GM10248 (cell line): ENCODE results near the gene KCND1.

Experiments
- CTCF ChIA-PET: fragments of 300-600 bp; sonication (Branson Sonifier 250); formaldehyde crosslinking; extraction: SDS; loops from one replicate; lab custom pipeline; 2021; ENCODE audit warnings: antibody characterized with exemption; lab: Yijun Ruan, JAX
- POLR2A ChIA-PET: fragments of 350-650 bp; sonication (Branson Sonifier 250); formaldehyde crosslinking; extraction: SDS; loops from one replicate; lab custom pipeline; 2020; ENCODE audit warnings: antibody characterized with exemption; lab: Yijun Ruan, JAX
- DNase-seq: peaks from one replicate; pipeline ENCODE4 v3.0.0; 2012; ENCODE audit errors: extremely low spot score
- TF ChIP-seq, protein P1 (sequence below): IDR thresholded peaks from 2 replicates; pipeline ENCODE4 v1.5.1; 2012; ENCODE audit warnings: mild to moderate bottlenecking, low read depth; ENCODE audit errors: extremely low read depth, missing control alignments, control extremely low read depth

KCND1 gene

DNA sequence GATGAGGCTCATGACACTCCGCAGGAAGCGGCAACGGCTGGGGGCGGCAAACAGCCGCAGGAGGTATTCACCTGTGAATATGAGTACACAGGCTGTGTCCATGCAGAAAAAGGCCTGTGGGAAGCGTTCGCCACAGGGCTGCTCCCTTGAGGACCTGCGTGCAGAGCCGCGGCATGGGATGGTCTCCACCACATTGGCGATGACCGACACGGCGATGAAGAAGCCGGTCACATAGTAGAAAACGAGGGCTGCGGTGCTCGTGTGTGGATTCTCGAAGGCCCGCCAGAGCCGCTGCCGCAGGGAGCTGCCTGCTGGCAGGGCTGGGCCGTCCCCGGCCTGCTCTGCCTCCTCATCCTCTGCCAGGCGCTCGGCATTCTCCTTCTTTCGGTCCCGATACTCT, 2.2 kb downstream of the KCND1 start:
- POLR2A ChIA-PET = no interaction called here
- TF ChIP-seq, protein P1, sequence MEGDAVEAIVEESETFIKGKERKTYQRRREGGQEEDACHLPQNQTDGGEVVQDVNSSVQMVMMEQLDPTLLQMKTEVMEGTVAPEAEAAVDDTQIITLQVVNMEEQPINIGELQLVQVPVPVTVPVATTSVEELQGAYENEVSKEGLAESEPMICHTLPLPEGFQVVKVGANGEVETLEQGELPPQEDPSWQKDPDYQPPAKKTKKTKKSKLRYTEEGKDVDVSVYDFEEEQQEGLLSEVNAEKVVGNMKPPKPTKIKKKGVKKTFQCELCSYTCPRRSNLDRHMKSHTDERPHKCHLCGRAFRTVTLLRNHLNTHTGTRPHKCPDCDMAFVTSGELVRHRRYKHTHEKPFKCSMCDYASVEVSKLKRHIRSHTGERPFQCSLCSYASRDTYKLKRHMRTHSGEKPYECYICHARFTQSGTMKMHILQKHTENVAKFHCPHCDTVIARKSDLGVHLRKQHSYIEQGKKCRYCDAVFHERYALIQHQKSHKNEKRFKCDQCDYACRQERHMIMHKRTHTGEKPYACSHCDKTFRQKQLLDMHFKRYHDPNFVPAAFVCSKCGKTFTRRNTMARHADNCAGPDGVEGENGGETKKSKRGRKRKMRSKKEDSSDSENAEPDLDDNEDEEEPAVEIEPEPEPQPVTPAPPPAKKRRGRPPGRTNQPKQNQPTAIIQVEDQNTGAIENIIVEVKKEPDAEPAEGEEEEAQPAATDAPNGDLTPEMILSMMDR = no peak
- CTCF ChIA-PET = interaction anchor here (0.9 to 1.9 kb wide), 2 partner anchors 10 to 16 kb away, joined by 3 to 4 read pairs; no protein-coding TSS in a partner anchor
- DNase-seq = no peak

DNA sequence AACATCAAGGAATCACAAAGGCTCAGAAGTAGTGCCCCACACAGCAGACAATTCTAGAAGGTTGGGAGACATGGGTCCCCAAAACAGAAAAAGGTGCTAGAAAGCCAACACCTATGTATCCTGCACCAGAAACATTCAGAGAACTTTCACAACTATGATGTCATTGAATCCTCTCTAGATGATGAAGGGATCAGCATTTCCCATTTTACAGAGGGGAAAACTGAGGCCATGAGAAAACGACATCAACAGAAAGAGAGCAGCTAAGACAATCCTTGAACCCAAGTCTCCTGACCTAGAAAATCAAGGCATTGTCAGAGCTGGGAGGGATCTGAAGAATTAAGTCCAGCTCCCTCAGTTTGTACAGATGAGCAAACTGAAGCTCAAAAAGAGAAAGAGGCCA, 3.3 kb downstream of the KCND1 start:
- POLR2A ChIA-PET = no interaction called here
- CTCF ChIA-PET = interaction anchor here (1.7 to 1.9 kb wide), 2 partner anchors 9 to 77 kb away, joined by 3 to 4 read pairs; no protein-coding TSS in a partner anchor
- TF ChIP-seq, protein P1 = no peak
- DNase-seq = no peak

DNA sequence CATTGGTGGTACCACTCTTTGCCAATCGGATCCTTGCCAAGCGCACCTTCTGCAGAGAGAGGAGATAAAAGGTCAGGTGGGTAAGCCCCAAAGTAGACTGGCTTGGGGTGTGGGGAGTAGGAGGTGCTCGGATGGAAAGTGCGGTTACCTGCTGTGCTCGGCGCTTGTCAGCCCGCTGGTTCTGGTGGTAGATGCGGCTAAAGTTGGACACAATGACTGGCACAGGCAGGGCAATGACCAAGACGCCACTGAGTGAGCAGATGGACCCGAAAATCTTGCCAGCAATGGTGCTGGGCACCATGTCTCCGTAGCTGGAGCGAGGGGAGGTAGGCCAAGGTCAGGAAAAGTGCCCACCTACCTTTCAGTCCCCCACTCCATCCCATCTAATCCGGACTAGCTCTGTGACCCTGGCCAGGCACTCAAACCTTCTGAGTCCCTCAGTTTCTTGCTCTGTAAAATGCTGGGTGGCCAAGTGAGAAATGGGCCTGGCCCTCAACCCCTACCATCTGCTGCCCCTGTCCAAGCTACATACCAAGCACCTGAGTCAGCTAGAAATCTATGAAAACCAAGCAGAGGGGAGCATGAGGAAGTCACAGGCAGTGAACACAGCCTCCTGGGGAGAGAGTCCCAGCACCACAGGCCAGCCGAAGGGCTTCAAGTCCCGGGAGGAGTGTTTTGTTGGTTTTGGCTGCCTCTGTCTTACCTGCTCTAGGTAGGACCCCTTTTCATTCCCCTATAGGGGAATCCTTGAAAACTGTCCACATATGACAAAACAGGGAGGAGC, 4.7 kb downstream of the KCND1 start:
- ChIA-PET CTCF (interaction anchor here (1.3 to 1.7 kb wide), 2 partner anchors 76 to 189 kb away, joined by 3 read pairs; no protein-coding TSS in a partner anchor), POLR2A (no interaction called here)
- DNase-seq = no peak
- TF ChIP-seq, protein P1 = no peak

DNA sequence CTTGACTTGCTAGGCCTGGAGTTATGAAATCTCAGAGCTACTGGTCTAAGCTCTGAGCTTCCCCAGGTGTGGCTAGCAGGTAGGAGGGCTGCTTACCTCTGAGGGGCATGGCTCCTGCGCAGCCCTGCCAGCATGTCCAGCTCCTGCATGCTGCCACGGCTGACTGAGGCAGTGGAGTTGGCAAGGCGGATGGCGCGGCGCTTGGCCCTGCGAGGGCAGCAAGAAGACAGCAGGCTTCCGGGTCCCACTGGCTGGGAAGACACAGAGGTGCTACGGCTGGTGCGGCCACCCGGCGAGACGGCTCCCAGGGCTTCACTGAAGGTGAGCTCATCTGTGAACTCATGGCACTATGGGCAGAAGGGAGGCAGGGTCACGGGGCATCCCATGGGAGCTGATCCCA, 5.7 kb downstream of the KCND1 start:
- DNase-seq = no peak
- CTCF ChIA-PET = interaction anchor here (1.3 kb wide), 1 partner anchor 190 kb away, joined by 3 read pairs; no protein-coding TSS in a partner anchor
- POLR2A ChIA-PET = no interaction called here
- TF ChIP-seq, protein P1 = no peak

DNA sequence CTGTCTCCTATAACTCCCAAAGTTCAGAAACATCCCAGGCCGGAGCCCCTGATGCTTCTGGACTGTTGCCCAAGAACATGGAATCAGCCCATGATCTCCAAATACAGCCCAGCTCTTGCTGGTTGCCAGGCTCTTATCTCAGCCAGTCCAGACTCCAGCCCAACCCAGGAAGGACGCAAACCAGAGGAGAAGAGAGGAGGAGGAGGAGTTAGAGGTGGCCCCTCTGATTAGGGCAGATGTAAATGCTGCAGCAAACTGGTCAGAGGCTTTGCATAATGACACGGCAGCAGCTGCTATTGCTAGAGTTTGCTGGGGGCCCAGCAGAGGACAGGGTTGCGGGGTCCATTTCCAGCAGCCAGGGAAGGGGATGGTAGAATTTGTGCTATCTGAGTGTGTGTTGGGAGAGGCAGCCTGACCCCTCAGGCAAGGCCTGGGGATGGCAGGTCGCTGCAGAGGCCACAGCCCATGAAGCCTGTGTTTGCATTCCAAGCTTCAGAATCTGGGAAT, 10.0 kb downstream of the KCND1 start:
- TF ChIP-seq, protein P1 = no peak
- POLR2A ChIA-PET = no interaction called here
- CTCF ChIA-PET = interaction anchor here (4.1 kb wide), 1 partner anchor 11 kb away, joined by 18 read pairs; the partner anchor contains the start of gene KCND1
- DNase-seq = no peak

DNA sequence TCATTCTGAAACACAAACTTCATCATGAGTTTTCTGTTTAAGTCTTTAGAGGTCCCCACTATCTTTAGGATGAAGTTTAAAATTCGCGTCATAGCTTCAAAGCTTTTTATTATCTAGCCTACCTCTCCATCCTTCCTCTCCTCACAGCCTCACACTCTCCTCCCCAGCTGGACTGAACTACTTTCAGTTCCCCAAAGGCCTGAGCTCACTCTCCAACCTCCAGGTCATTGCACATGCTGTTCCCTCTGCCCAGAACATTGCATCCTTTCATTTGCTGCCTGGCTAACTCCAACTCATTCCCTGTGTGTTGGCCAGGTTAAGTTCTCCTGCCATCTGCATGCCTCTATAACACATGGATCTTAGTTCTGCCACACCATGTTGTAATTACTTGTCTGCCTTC, 11.4 kb downstream of the KCND1 start:
- POLR2A ChIA-PET = interaction anchor here (0.6 kb wide), 1 partner anchor 22 kb away, joined by 3 read pairs; no protein-coding TSS in a partner anchor

More for the DNA sequence above, 11.4 kb downstream of the KCND1 start:
- TF ChIP-seq, protein P1 = no peak
- CTCF ChIA-PET = interaction anchor here (4.1 kb wide), 1 partner anchor 12 kb away, joined by 18 read pairs; the partner anchor contains the start of gene KCND1
- DNase-seq = no peak
